ENCODE results near the gene AUTS2.

AUTS2 gene

GRCh38 chr7:70043015-70043538 lies 444.8 kb downstream of the AUTS2 start:
- no peaks in the 10 kb centered on the region for H3K9me2 ChIP-seq (ENCODE audit: low read depth, low read length)
- no peak for TF ChIP-seq EZH2 (IDR thresholded peaks at IDR 0.05; ENCODE audit: borderline replicate concordance, low read length)
- TF ChIP-seq, protein P1, sequence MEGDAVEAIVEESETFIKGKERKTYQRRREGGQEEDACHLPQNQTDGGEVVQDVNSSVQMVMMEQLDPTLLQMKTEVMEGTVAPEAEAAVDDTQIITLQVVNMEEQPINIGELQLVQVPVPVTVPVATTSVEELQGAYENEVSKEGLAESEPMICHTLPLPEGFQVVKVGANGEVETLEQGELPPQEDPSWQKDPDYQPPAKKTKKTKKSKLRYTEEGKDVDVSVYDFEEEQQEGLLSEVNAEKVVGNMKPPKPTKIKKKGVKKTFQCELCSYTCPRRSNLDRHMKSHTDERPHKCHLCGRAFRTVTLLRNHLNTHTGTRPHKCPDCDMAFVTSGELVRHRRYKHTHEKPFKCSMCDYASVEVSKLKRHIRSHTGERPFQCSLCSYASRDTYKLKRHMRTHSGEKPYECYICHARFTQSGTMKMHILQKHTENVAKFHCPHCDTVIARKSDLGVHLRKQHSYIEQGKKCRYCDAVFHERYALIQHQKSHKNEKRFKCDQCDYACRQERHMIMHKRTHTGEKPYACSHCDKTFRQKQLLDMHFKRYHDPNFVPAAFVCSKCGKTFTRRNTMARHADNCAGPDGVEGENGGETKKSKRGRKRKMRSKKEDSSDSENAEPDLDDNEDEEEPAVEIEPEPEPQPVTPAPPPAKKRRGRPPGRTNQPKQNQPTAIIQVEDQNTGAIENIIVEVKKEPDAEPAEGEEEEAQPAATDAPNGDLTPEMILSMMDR (IDR thresholded peaks at IDR 0.05; ENCODE audit: low read length), result no peak
- peaks cover 15% of the 10 kb centered on the region for H3K4me1 ChIP-seq (ENCODE audit: insufficient read depth, low read length, severe bottlenecking)
- H3K4me3 ChIP-seq (ENCODE audit: low read depth, low read length, poor library complexity, severe bottlenecking), result no peak overlapping the region
- no peak overlapping the region for H2AFZ ChIP-seq (ENCODE audit: low read length)
- no peak overlapping the region for H3K27ac ChIP-seq (ENCODE audit: low read depth, low read length, poor library complexity, severe bottlenecking)
- no peaks in the 10 kb centered on the region for H3K9me3 ChIP-seq (ENCODE audit: low read length)
- no peak overlapping the region for H3K9ac ChIP-seq (ENCODE audit: low read length)
- no peaks in the 10 kb centered on the region for H3K36me3 ChIP-seq (ENCODE audit: insufficient read depth, low read length)
- H3K79me2 ChIP-seq (ENCODE audit: insufficient read depth, low read length), result peaks cover 9% of the 10 kb centered on the region
- no peaks in the 10 kb centered on the region for H3F3A ChIP-seq (ENCODE audit: insufficient read depth, low read length)
- H4K20me1 ChIP-seq (ENCODE audit: insufficient read depth, low read length), result no peaks in the 10 kb centered on the region
- no peaks in the 10 kb centered on the region for H3K27me3 ChIP-seq (ENCODE audit: insufficient read depth, low read length)
- no peak overlapping the region for H3K4me2 ChIP-seq (ENCODE audit: low read length)

GRCh38 chr7:70044064-70044463 lies 445.8 kb downstream of the AUTS2 start:
- no peak overlapping the region for H2AFZ ChIP-seq (ENCODE audit: low read length)
- H3K4me3 ChIP-seq (ENCODE audit: low read depth, low read length, poor library complexity, severe bottlenecking), result no peak overlapping the region
- no peaks in the 10 kb centered on the region for H3F3A ChIP-seq (ENCODE audit: insufficient read depth, low read length)
- H3K4me1 ChIP-seq (ENCODE audit: insufficient read depth, low read length, severe bottlenecking), result peaks cover 17% of the 10 kb centered on the region
- H4K20me1 ChIP-seq (ENCODE audit: insufficient read depth, low read length), result no peaks in the 10 kb centered on the region
- no peaks in the 10 kb centered on the region for H3K9me3 ChIP-seq (ENCODE audit: low read length)
- TF ChIP-seq, protein P1 (IDR thresholded peaks at IDR 0.05; ENCODE audit: low read length), result no peak
- TF ChIP-seq EZH2 (IDR thresholded peaks at IDR 0.05; ENCODE audit: borderline replicate concordance, low read length), result no peak
- no peak overlapping the region for H3K9ac ChIP-seq (ENCODE audit: low read length)
- H3K4me2 ChIP-seq (ENCODE audit: low read length), result no peak overlapping the region
- no peaks in the 10 kb centered on the region for H3K36me3 ChIP-seq (ENCODE audit: insufficient read depth, low read length)
- H3K9me2 ChIP-seq (ENCODE audit: low read depth, low read length), result no peaks in the 10 kb centered on the region
- no peaks in the 10 kb centered on the region for H3K27me3 ChIP-seq (ENCODE audit: insufficient read depth, low read length)
- peaks cover 18% of the 10 kb centered on the region for H3K79me2 ChIP-seq (ENCODE audit: insufficient read depth, low read length)
- no peak overlapping the region for H3K27ac ChIP-seq (ENCODE audit: low read depth, low read length, poor library complexity, severe bottlenecking)

GRCh38 chr7:70044525-70044924 lies 446.2 kb downstream of the AUTS2 start:
- H3K36me3 ChIP-seq (ENCODE audit: insufficient read depth, low read length), result no peaks in the 10 kb centered on the region
- no peaks in the 10 kb centered on the region for H3F3A ChIP-seq (ENCODE audit: insufficient read depth, low read length)
- no peaks in the 10 kb centered on the region for H3K9me2 ChIP-seq (ENCODE audit: low read depth, low read length)
- H3K79me2 ChIP-seq (ENCODE audit: insufficient read depth, low read length), result peaks cover 18% of the 10 kb centered on the region
- no peaks in the 10 kb centered on the region for H4K20me1 ChIP-seq (ENCODE audit: insufficient read depth, low read length)
- no peaks in the 10 kb centered on the region for H3K27me3 ChIP-seq (ENCODE audit: insufficient read depth, low read length)
- H2AFZ ChIP-seq (ENCODE audit: low read length), result no peak overlapping the region
- no peak overlapping the region for H3K4me2 ChIP-seq (ENCODE audit: low read length)
- H3K9me3 ChIP-seq (ENCODE audit: low read length), result no peaks in the 10 kb centered on the region
- no peak overlapping the region for H3K9ac ChIP-seq (ENCODE audit: low read length)
- H3K4me1 ChIP-seq (ENCODE audit: insufficient read depth, low read length, severe bottlenecking), result peaks cover 17% of the 10 kb centered on the region
- no peak overlapping the region for H3K4me3 ChIP-seq (ENCODE audit: low read depth, low read length, poor library complexity, severe bottlenecking)
- H3K27ac ChIP-seq (ENCODE audit: low read depth, low read length, poor library complexity, severe bottlenecking), result no peak overlapping the region
- TF ChIP-seq, protein P1 (IDR thresholded peaks at IDR 0.05; ENCODE audit: low read length), result no peak
- TF ChIP-seq EZH2 (IDR thresholded peaks at IDR 0.05; ENCODE audit: borderline replicate concordance, low read length), result no peak

Measured in OCI-LY1 (cell line).